Measurements from ENCODE around the gene SPEM1.

Gene SPEM1

DNA sequence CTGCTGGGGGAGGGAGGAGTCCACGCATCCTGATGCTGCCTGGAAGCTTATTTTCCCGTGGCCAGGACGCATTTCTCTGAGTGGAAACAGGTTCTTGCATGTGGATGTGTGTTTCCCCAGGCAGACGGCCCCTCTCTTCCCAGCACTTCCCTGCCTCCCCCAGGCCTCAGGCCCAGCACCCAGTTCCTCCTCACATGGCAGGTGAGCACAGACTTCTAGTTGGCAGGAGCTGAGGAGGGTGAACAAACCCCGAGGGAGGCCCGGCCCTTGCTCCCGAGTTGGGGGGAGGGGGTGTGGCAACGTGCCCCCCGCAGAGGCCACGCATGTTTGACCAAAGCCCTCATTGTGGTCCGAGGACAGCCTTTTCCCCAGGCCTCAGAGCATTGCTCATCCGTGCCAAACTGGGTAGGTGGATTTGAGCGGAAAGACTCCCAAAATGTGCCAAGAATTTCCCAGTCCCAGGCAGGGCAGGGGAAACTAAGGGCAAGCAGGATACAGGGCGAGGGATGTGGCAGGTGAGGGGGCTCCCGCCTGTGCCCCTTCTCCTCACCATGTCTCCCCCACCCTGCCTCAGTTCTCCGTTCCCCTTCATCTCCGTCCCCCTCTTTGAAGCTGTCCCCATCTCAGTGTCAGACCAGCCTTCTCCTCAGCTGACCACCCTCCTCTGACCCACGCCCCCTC lies 1.5 kb upstream of the SPEM1 start:
- DNase-seq (ENCODE audit: low read depth in 2 of 2, low spot score in 1 of 2): no peak

DNA sequence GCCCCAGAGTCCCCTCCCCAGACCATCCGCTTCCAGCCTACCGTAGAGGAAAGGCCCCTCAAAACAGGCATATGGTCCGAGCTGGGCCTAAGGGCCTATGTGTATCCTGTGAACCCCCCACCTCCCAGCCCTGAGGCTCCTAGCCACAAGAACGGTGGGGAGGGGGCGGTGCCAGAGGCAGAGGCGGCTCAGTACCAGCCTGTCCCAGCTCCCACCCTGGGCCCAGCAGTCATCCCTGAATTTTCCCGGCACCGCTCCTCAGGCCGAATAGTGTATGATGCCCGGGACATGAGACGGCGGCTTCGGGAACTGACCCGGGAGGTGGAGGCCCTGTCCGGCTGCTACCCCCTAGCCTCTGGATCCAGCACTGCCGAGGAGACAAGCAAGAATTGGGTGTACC lies 1.1 kb downstream of the SPEM1 start:
- DNase-seq (ENCODE audit: low read depth in 2 of 2, low spot score in 1 of 2): no peak

DNA sequence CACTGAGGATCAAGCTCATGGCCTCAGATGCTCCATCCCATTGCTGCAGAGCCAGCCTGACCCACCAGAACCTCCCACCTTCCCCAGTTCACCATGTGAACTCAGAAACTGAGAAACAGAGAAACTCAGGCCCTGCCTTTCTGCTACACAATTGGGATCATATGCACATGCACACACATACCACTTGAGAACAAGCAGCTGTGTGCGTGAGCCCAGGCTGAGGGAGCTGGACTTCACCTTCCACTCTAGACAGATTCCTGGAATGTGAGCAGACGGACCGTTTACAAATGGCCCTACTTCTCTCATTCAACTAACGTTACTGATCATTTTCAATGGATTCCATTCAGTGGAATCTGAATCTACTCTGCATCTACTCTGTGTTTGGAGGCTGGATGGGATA lies 3.6 kb downstream of the SPEM1 start:
- DNase-seq (ENCODE audit: low read depth in 2 of 2, low spot score in 1 of 2): no peak

DNA sequence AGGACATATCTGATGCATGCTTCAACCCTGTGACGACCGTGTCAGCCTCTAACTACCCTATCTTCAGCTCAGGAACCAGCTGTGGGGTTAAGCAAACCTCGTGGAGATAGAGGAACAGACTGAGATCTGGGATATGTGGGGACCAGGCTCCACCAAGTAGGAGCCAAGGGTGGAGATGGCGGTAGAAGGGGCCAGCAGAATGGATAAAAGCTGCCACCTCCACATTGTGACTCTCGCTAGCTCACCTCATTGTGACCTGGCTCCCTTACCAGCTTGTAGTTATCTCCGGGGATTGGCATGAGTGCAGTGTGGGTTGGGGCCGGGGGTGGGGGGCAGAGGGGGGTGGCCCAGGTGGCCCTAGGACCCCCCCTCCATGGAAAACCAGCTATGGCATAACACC lies 5.2 kb downstream of the SPEM1 start, which contains the start of gene SPEM2:
TSS of gene SPEM2 (plus strand) at position 301 of the 400 bp plus-strand sequence. CDS start at position 374, 73 bp downstream.
- no peak for DNase-seq (ENCODE audit: low read depth in 2 of 2, low spot score in 1 of 2)

DNA sequence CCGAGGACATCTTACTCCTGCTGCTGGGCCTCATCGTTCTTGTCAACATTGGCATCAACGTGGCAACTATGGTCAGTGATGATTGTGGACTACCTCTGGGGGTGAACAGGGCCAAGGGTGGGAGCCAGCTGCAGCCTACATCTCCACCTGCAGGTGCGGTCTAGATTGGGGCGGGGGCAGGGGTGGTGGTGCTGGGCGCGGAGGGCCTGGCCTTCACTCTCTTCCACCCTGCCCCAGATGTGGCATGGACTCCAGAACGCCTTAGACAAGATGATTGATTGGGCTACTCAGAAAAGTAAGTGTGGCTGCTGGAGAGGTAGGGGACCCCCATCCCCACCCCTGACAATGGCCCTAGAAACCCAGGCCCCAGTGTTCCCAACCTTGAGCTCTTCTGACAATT lies 5.6 kb downstream of the SPEM1 start:
- no peak for DNase-seq (ENCODE audit: low read depth in 2 of 2, low spot score in 1 of 2)

DNA sequence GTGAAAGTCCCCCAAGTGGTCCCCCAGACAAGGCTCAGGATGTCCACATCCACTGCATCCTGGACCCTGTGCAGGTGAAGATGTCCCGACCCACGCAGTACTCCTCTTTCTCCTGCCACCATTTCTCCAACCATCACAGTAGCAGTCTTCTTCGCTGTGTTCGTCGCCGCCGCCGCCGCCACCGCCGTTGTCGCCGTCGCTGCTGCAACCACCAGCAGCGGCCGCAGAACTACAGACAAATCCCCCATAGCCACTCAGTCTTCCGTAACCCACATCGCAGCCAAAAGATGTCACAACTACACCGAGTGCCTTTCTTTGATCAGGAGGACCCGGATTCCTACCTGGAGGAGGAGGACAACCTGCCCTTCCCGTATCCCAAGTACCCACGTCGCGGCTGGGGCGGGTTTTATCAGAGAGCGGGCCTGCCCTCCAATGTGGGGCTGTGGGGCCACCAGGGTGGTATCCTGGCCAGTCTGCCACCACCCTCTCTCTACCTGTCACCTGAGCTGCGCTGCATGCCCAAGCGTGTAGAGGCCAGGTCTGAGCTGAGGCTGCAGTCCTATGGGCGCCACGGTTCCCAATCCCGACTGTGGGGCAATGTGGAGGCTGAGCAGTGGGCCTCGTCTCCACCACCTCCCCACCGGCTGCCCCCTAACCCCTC lies 6.2 kb downstream of the SPEM1 start:
- DNase-seq (ENCODE audit: low read depth in 2 of 2, low spot score in 1 of 2): no peak

DNA sequence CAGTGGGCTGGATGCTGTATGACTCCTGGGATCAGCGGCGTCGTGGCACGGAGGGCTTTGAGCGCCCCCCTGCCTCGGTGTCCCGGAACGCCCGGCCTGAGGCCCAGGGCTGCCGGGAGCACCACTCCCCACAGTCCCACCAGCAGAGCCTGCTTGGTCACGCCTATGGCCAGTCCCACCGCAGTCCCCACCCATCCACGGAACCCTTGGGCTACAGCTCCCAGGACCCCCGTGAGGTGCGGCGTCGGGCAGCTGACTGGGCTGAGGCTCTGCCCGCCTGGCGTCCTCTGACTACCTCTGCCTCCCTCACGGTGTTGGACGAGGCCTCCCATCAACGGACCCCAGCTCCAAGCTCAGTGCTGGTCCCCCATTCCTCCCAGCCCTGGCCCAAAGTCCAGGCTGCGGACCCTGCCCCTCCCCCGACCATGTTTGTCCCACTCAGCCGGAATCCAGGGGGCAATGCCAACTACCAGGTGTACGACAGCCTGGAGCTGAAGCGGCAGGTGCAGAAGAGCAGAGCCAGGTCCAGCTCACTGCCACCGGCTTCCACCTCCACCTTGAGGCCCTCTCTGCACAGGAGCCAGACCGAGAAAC lies 6.9 kb downstream of the SPEM1 start:
- DNase-seq (ENCODE audit: low read depth in 2 of 2, low spot score in 1 of 2): no peak

DNA sequence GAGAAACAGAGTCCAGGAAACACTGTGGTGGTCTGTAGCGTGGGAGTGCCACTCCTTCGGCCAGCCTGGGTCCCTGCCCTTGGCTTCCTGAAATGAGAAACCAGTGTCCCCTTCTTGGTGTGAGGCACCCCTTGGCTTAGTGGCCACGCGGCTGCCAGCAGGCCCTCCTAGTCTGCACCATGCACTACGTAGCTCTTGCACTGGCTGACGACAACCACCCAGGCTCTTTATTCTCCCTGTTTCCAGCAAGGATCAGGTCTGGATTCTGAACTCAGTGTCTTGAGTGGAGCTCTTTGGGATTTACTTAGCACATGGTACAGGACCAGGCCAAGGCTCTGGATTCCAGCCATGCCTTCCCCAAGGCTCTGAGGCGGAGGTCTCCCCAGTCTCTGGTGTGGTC lies 7.4 kb downstream of the SPEM1 start:
- no peak for DNase-seq (ENCODE audit: low read depth in 2 of 2, low spot score in 1 of 2)

DNA sequence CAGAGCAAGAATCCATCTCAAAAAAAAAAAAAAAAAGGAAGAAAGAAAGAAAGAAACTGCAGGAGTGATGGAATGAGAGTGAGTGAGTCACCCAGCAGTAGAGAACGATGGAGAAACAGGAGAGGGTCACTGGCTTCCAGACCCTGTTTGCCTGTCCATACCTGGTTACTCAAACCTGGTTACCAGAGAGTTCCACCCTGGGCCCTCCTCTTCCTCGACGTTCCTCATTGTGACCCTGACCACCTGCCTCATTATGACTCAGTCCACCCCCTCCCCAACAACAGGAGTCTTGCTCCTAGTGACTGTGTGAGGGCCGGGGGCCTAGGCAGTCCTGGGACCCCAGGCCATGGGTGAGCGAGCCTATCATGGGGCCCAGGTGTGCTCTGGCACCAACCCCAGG lies 8.4 kb downstream of the SPEM1 start, which contains the start of gene SPEM3:
TSS of gene SPEM3 (plus strand) at position 301 of the 400 bp plus-strand sequence. CDS start at position 347, 46 bp downstream.
- DNase-seq (ENCODE audit: low read depth in 2 of 2, low spot score in 1 of 2): no peak

DNA sequence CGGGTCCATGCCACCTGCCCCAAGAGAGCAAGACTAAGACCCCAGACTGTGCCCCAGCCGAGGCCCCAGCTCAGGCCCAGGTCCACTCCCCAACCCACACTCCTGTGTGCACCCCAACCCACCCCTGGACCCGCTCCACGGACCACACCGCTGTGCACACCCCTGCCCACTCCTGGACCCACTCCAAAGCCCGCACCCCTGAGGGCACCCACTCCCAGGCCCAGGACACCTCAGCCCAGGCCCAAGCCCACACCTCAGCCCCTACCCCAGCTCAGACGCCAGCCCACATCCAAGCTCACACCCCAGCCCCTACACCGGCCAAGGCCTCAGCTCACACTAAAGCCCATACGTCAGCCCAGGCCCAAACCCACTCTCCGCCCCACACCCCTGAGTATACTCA lies 9.6 kb downstream of the SPEM1 start:
- no peak for DNase-seq (ENCODE audit: low read depth in 2 of 2, low spot score in 1 of 2)

DNA sequence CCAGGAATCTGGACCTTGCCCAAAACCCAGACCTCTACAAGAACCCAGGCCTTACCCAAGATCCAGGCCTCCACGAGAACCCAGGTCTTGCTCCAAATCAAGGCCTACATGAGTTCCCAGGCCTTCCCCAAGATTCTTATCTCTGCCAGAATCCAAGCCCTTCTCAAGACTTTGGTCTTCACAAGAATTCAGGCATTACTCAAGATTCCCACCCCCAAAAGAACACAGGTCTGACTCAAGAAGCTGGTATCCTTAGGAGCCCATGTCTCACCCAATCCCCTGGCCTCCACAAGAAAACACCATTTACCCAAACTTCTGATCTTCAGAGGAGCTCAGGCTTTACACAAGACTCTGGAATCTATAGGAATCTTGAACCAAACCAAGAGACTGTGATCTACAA lies 11.1 kb downstream of the SPEM1 start:
- DNase-seq (ENCODE audit: low read depth in 2 of 2, low spot score in 1 of 2): no peak

DNA sequence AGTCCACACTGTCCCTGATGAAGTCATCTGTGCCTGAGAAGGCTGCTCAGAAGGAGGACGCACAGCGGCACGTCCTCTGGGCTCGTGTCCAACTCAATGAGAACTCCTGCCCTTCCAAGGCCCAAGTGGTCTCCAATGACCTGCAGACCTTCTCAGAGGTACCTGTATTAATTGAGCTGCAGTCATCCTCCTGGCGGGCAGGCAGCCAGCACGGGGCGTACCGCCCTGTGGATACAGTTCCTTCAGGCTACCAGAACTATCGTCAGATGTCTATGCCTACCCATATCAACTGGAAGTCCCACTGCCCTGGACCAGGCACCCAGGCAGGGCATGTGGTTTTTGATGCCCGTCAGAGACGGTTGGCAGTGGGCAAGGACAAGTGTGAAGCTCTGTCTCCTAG lies 12.2 kb downstream of the SPEM1 start:
- no peak for DNase-seq (ENCODE audit: low read depth in 2 of 2, low spot score in 1 of 2)

DNA sequence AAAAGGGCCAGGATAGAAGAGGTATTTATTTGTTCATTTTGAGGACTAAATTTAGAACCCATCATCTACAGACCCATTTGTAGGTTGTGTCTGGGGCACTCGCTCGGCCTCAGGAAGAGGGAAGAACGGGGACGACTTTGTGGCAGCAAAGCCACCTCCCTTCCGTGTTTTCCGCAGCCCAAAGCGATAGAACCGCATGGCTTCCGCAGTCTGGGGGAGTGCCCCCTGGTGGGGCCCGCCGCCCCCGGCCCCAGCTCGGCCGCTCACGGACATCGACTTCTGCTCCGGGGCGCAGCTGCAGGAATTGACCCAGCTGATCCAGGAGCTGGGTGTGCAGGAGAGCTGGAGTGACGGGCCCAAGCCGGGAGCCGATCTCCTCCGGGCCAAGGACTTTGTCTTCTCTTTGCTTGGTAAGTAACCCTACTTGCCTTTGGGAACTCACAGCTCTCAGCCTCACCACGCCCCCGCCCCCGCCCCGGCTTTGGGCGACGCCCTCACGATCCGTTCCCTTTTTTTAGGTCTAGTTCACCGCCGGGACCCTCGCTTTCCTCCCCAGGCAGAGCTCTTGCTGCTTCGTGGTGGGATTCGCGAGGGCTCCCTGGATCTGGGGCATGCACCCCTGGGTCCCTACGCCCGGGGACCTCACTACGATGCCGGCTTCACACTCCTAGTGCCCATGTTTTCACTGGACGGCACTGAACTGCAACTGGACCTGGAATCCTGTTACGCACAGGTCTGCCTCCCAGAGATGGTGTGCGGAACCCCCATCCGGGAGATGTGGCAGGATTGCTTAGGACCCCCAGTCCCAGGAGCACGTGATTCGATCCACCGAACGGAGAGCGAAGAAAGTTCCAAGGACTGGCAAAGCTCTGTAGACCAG lies 15.8 kb downstream of the SPEM1 start:
- DNase-seq (ENCODE audit: low read depth in 2 of 2, low spot score in 1 of 2): peak in 1 of 2 donors; percentile 29

DNA sequence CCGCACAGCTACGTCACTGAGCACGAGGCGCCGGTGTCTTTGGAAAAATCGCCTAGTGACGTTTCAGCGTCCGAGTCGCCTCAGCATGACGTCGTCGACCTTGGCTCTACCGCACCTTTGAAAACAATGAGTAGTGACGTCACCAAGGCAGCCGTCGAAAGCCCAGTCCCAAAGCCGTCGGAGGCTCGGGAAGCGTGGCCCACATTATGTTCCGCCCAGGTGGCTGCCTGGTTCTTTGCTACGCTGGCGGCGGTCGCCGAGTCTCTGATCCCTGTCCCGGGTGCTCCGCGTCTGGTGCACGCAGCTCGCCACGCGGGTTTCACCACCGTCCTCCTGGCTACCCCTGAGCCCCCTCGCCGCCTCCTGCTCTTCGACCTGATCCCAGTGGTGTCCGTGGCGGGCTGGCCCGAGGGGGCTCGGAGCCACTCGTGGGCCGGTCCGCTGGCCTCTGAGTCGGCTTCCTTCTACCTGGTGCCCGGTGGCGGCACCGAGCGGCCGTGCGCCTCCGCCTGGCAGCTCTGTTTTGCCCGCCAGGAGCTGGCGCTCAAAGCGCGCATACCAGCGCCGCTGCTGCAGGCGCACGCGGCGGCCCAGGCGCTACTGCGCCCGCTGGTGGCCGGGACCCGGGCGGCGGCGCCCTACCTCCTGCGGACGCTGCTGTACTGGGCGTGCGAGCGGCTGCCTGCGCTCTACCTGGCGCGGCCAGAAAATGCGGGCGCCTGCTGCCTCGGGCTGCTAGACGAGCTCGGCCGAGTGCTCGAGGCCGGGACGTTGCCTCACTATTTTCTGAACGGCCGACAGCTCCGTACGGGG lies 16.6 kb downstream of the SPEM1 start:
- peak in 1 of 2 donors; percentile 55 for DNase-seq (ENCODE audit: low read depth in 2 of 2, low spot score in 1 of 2)

DNA sequence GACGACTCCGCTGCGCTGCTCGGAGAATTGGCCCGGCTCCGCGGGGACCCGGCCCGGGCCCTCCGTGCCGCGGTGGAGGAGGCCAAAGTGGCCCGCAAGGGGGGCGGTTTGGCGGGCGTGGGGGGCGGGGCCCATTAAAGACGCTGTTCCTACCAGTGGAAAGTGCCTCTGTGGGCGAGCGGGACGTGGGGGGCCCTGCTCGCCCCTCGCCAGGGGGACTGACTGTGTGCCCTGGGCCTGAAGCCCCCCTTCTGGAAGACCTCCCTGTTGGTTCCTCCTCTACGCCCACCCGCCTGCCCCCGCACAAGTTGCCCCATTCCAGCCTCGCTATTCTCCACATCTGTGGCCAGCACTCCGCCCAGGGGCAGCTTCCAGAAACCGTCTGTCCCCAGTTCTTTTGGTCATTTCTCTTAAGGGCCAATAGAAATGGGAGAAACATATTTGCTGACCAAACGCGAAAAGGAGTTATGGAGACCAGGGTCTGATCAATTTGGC lies 17.3 kb downstream of the SPEM1 start:
- no peak for DNase-seq (ENCODE audit: low read depth in 2 of 2, low spot score in 1 of 2)

DNA sequence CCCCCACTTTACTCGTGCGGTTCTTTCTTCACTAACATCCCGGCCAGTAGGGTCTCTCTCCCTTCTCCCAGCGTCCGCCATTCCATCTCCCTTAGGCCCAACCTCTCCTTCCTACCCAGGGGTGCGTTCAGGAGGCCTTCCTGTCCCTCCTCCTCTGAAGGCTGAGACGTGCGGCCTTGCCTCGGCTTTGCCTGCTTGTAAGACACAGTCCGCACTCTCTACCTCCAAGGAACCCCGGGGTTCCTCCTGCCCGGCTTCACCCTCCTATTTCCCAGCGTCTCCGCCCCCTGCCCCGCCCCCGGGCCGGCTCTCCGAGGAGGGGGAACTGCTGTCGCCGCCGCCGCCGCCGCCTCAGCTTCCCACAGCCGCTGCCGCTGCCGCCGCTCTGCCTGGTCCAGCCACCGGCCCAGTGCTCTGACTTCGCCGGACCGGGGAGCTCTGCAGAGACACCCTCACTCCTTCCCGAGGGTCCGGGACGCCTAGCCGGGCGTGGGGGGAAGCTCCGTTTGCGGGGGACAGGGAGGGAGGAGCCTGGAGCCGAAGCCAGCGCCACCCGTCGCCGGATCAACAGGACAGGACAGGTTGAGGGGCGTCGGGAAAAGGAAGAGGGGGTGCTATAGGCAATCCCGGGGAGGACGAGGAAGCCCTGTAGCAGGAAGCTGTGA lies 18.0 kb downstream of the SPEM1 start:
- DNase-seq (ENCODE audit: low read depth in 2 of 2, low spot score in 1 of 2): peak in 1 of 2 donors; percentile 30

DNA sequence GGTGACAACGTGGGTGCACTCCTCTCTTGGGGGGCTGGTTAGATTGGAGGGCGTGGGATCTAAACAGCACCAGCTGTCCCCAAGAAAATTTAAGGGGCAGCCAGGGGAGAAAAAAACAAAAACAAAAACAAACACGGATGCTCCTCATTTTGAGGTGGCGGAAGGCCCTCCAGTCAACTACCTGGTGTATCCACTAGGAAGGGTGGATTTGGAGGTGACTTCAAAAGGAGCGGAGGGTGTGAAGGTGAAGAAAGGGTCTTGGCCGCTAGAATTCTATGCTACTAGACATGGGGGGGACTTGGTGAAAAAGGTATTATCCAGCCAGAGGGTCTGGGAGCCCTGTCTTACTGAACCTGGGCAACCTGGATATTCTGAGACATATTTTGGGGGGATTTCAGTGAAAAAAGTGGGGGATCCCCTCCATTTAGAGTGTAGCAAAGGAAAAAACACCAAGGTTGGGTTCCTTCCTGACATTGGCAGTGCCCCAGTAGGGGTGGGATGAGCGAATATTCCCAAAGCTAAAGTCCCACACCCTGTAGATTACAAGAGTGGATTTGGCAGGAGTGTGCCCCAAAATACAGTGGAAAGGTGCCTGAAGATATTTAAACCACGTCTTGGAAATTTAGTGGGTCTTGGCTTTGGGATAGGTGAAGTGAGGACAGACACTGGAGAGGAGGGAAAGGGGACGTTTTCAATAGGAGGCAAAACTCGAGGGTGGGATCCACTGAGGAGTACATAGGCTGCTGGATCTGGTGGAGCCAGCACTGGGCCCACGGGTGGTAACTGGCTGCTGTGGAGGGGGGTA lies 18.7 kb downstream of the SPEM1 start:
- DNase-seq (ENCODE audit: low read depth in 2 of 2, low spot score in 1 of 2): no peak

DNA sequence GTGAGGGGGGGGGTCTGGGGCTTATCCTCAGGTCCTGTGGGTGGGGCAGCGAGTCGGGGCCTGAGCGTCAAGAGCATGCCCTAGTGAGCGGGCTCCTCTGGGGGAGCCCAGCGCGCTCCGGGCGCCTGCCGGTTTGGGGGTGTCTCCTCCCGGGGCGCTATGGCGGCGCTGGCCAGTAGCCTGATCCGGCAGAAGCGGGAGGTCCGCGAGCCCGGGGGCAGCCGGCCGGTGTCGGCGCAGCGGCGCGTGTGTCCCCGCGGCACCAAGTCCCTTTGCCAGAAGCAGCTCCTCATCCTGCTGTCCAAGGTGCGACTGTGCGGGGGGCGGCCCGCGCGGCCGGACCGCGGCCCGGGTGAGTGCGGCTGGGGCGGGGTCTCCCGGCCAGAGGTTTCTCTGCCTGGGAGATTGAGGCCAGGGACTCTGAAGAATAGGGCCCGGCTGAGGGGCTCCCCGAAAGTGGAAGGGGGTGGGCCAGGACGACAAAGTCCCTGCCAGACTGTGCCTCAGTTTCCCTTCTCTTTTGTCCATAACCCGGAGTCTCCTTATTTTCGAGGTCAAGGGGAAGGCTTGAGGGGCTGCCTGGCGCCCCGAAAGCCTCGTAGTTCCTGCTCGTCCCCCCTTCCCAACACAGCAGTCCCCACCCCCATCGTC lies 19.5 kb downstream of the SPEM1 start, which contains the start of gene FGF11:
TSS of gene FGF11 (plus strand) at position 51 of the 651 bp plus-strand sequence. CDS start at position 160, 109 bp downstream.
- no peak for DNase-seq (ENCODE audit: low read depth in 2 of 2, low spot score in 1 of 2)

Measured in stimulated activated CD8-positive, alpha-beta memory T cell treated with anti-CD3 and anti-CD28 coated beads, Interleukin-4, amount 100 ng/mL, for 4 hours (primary cell).